GM21825 (cell line): ENCODE measurements around the gene OR4D5.

ENCODE experiments used
- ATAC-seq: cut with Tn5 transposase; IDR thresholded peaks from one replicate; pipeline ENCODE4 v1.9.1; 2021; ENCODE audit warnings: mild to moderate bottlenecking, moderate library complexity; ENCODE audit not compliant: unreplicated experiment

OR4D5 gene

DNA sequence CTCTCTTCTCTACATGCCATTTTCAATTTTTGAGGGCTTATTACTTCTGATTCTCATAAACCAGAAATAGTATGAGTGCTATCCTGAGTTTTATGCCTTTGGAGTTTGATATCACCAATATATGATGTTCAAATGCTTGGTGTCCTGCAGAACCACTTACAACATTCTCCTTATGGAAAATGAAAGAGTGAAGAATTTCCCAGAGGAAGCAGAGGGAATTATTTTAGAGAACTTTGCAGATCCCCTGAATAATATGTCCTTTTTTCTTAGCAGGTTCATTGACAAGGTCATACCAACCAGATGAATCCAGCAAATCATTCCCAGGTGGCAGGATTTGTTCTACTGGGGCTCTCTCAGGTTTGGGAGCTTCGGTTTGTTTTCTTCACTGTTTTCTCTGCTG, at the start of gene OR4D5:
OR4D5 (plus strand) TSS at position 301 of the 400 bp plus-strand sequence; CDS start at position 301, 0 bp downstream.
- no peak for ATAC-seq

DNA sequence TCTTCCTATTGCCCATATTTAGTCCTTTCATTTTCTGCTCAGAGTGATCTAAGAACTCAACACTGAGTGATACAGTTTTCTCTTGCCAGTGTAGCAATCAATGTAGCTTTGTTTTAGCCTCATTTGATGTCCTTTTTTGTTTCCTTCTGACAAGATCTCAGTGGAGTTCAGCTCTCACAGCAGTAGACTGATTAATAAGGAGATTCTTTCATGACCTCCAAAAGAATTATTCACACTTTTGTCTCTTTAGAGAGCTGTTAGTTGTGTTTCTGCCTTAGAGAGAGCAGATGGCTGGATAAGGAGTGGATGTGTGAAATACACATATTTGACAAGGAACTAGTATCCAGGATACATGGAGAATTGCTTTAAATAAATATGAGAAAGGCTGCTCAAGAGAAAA, 47.4 kb upstream of the OR4D5 start:
- no peak for ATAC-seq

DNA sequence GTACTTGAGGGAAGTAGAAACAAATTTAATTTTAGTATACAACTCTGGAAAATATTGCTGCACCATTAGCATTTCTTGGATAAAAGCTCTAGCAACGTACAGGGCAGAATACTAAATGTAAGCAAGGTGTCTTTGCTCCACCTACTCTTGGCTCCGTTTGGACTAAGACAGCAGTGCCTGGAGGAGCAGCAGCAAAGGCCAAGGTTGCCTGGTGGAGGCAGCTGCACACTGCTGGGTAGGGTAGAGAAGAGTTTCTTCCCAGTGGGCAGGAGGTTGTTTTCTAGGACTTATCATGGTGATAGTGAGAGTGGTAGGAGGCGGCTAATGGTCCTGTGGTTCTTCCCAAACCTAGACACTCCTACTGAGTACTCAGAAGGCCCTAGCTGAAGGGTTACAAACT, 39.6 kb upstream of the OR4D5 start:
- ATAC-seq, result no peak

DNA sequence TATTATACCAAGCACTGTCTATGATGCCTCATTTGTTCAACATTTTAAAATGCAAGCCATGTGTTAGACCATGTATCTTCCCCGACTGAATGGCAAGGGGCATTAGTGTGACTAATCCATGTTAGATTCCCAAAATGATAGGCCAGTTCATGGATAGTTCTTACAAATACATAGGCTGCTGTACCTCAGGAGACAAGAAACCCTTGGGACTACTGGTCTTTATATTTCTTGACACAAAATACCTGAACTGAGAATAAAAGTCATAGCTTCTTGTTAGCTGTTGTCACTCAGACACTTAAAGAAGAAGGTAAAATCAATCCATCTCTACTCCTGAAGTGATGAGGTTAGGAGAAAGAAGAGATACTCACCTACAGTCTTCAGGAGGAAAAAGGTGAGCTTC, 37.5 kb upstream of the OR4D5 start, which contains the start of gene OR8D4:
OR8D4 (plus strand) TSS at position 301 of the 400 bp plus-strand sequence. CDS start 4,265 bp downstream, outside the sequence.
- no peak for ATAC-seq

DNA sequence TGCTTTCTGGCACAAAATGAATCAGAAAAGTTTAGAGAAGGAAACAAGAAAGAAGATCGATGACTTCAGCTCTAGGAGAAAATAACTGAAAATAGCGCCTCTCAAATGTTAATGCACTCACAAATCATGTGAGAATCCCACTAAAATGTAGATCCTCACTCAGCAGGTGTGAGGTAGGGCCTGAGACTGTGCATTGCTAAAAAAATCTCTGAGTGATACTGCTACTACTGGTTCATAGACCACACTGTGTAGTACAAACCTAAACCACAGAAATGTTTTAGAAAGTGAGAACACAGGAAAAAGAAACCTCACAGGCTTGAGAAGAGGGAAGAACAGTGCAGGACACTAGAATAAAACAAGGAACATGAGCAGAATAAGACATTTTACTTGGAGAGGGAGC, 35.5 kb upstream of the OR4D5 start:
- peak; percentile 67 for ATAC-seq

DNA sequence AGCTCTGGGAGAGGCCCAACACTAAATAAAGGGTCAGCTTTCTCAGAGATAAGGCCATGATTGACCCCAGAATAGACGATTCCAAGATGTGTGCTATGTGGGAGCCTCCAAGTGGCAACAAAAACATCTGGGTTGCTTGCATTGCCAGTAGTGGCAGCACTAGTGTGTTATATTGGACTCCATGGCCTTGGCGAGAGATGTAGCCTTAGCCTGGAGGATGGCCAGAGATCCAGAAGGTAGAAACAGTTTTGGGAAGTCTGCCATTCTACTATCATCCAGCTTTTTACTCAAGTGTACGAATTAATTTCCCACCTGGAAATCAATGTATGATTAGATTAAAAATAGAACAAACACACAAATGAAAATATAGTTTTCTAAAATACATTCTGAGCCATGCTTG, 34.5 kb upstream of the OR4D5 start:
- ATAC-seq, result no peak

DNA sequence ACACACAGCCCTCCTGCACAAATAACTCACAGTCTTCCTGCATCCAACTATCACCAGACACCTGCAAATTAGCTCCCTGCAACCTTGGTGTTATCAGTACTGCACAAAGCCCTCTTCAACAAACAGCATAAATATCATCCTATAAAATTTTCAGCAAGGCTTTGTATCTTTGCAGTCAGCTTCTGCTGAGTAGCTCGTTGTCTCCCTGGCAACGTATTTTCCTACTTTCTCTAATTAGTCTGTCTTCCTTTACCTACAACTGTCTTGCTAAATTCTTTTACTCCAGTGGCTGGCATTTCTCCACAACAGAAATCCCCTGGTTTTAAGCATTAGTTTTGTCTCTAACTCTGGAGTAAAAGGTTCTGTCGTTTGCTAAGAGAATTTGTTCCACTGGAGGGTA, 33.6 kb upstream of the OR4D5 start:
- no peak for ATAC-seq

DNA sequence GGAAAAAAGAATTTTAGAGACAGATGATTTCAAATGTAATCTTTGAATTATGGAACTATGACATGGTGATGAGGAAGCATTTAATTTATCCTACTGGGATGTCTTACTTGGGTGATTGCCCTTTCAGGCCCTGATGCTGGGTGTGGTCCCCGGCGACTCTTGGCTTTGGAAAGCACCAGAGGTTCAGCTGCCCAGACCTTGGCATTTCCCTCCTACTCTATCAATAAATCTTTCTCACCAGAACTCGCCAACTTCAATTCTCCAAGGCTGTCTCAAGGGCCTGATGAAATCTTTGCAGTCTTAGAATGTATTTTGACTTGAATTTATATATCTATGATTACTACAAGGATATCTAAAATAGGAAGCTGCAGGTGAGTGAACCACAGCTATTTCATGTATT, 18.5 kb upstream of the OR4D5 start:
- ATAC-seq, result no peak

DNA sequence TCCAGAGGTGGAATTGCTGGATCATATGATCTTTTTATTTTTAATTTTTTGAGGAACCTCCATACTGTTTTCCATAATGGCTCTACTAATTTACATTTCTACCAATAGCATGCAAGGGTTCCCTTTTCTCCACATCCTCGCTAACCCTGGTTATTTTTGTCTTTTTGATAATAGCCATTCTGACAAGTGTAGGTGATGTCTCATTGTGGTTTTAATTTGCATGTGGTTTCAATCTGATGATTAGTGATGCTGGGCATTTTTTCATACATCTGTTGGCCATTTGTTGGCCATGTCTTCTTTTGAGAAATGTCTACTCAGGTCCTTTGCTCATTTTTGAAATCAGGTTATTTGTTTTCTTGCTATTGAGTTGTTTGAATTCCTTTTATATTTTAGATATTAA, 15.4 kb upstream of the OR4D5 start:
- no peak for ATAC-seq

DNA sequence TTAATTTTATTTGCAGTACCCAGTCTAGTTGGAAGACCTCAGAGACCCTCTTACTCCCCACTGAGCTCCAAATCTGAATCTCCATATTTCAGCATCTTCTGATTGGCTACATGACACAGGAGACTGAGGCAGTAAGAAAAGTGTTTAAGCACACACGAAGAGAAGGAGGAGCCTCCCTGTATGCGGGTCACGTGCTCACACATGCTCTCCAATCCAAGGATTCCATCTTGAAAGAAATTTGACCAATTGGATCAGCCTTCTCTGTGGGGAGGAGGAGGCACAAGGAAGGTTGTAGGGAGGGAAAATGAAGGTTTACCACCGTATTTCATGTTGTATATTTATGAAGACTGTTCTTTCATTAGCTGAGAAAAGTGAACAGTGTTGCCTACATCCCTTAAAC, 3.0 kb downstream of the OR4D5 start:
- no peak for ATAC-seq

DNA sequence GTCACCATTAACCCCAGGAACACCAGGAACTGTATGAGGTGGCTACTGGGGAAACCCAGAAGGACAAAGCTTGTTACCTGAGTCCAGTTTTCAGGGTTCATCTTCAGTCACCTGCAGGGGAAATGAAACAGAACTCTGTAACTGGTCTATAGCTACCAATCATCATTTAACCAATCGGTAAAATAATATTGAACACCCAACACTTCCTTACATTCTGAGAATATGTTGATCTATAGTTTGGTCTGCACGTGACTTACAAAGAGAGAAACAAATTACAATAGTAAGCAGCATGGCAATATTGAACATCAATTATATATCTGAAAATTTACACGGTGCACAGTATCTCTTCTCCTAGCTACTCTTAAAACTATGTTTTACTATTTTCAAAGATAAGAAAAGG, 4.3 kb downstream of the OR4D5 start, which contains the start of gene OR6T1:
OR6T1 (minus strand) TSS at position 101 of the 400 bp plus-strand sequence; CDS start at position 101, 0 bp downstream.
- no peak for ATAC-seq

DNA sequence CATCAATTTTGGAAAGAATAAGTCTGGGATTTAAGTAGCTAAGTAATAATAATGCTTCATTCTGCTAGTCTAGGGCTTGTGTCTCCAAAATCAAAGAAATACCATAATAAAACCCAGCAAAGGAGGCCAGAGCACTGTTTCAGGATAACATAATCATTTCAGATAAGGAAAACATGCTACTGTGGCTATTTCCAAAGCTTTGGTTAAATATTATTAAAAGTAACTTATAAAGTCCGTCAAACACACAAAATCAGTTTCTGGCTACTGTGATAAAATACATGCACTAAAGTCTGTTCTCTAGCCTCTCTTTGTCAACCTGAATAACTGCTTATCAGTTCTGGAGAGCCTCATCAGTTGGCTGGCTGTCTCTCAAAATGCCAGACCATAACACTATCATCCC, 5.7 kb downstream of the OR4D5 start:
- no peak for ATAC-seq

DNA sequence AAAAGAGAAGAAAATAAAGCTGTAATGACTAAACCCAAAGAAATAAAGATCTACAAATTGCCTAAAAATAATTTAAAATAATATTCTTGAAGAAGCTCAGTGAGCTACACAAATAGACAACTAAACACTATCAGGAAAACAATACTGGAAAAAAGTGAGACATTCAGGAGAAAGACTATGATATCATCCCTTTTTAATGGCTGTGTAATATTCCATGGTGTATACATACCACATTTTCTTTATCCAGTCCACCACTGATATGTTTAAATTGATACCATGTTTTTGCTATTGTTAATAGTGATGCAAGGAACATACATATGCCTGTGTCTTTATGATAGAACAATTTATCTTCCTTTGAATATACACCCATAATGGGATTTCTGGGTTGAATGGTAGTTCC, 17.3 kb downstream of the OR4D5 start:
- ATAC-seq, result no peak

DNA sequence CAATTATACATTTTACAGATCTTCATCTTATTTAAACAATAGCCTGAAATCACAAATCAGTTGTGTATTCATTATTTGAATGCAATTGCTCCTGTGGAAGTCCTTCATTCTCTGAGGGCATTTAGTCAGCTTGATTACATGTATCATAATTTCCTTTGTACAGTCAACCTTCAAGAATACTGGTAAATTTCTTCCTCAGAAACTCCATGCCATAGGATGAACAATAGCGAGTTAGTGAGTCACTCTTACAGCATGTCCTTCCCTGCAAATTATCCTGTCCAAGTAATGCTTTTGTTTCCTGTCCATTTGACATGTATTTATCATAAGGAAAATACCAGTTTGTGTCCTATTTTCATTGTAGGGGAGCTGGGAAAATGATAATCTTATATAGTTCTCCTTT, 34.4 kb downstream of the OR4D5 start:
- no peak for ATAC-seq

DNA sequence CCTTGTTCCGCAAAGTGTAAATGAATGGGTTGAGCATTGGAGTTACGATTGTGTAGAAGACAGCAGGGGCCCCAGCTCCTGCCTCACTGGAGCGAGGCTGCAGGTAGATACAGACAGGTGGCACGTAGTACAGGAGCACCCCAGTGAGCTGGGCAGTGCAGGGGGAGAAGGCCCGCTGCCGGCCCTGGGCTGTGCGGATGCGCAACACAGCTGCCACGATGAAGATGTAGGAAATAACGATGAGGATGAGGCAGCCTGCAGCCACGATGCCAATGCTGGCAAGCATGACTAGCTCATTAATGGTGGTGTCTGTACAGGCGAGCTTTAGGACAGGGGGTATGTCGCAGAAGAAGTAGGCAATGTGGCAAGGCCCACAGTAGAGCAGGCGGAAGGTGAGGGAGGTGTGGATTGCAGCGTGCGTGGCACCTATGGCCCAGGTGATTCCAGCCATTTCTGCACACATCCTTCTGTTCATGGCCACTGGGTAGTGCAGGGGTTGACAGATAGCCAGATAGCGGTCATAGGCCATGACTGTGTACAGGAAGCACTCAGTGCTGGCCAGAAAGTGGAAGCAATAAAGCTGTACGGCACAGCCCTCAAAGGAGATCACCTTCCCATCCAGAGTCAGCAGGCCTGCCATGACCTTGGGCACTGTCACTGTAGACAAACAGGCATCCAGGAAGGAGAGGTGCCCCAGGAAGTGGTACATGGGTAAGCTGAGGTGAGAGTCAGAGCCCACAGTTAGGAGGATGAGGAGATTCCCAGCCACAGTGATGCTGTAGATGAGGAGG, 37.5 kb downstream of the OR4D5 start:
- ATAC-seq, result no peak

DNA sequence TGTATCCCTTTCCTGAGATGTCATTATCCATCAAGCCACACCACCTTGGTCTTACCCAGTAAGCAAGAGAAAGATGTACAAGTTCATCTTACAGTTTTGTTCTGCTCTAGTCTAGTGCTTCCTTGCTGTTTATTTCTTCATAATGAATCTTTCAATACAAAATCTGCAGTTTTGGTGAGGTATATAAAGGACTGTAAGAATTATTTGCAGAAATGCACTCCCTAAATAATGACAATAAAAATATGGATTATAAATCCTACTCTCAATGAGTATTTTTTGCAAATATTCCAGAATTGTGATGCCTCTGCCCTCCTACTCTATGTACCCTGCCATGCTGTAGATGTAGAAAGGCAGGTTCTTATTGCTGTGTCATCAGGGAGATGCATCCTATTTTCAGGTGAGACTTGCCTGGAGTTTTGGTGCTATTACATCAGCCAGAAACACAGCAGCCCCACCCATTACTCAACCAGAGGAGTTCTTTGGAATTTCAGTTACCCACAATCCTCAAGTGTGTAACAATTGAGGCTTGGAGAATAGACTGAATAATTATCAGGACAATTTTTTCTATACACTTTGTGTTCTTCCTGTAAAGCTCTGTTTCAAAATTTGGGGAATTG, 38.4 kb downstream of the OR4D5 start, which contains the start of gene OR10S1:
OR10S1 (minus strand) TSS at position 51 of the 617 bp plus-strand sequence. CDS start 117 bp downstream, outside the sequence.
- no peak for ATAC-seq

DNA sequence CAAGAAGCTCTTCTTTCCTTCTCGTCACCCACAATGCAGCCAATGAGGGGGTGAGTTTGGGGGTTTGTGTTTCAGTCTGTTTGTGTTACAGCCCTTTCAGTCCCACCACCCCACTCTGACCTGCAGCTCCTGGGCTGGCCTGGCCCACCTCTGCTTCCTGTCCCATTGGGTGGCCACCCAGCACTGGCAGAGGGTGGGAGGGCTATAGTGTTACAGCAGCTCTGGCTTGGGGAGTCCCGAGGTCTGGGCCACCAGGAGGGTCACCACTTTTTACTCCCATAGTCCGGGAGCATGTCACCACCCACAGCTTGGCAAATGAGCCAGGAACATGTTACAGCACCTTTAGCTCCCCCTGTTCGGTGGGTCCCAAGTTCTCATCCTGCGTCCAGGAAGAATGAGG, 39.9 kb downstream of the OR4D5 start:
- no peak for ATAC-seq
